Heart left ventricle (tissue), 16 donors: Measurements from ENCODE around the gene ITGB5. TPM values are rescaled to one million over a fixed set of nuclear protein-coding genes. Genes with fewer than 3 reads are reported as not detected.
A peak's percentile ranks its signal among the peaks of the same experiment; 100 is the strongest.

Experiments used
- ATAC-seq, 4 donors: fragments of 200-7000 bp; cut with Tn5 transposase; one replicate each; pipeline ENCODE4 v1.9.1; 2020 to 2022; ENCODE audit warnings: moderate library complexity in 4 of 4, mild to moderate bottlenecking in 3 of 4, moderate number of reproducible peaks in 1 of 4
- DNase-seq, 5 donors: peaks; one replicate each; pipeline ENCODE4 v3.0.0-alpha.2; 2020
- H3K27ac ChIP-seq, 12 donors: fragments of 200-600 bp; sonication (generic) in 4 of 12; one replicate each; pipeline versions ENCODE4 v1.5.0 to v1.8.0; 2016 to 2022; ENCODE audit warnings: mild to moderate bottlenecking in 2 of 12
- H3K27me3 ChIP-seq, 9 donors: fragments of 200-600 bp; sonication (generic) in 2 of 9; one replicate each; pipeline versions ENCODE4 v1.5.1 to v1.8.0; 2016 to 2022; ENCODE audit warnings: mild to moderate bottlenecking in 3 of 9
- H3K36me3 ChIP-seq, 9 donors: fragments of 200-600 bp; sonication (generic) in 2 of 9; one replicate each; pipeline versions ENCODE4 v1.5.0 to v1.8.0; 2018 to 2022; ENCODE audit warnings: mild to moderate bottlenecking in 2 of 9
- H3K4me1 ChIP-seq, 12 donors: fragments of 200-600 bp; sonication (generic) in 4 of 12; one replicate each; pipeline versions ENCODE4 v1.5.0 to v1.8.0; 2016 to 2022; ENCODE audit warnings: mild to moderate bottlenecking in 3 of 12
- H3K4me3 ChIP-seq, 12 donors: fragments of 200-600 bp; sonication (generic) in 4 of 12; one replicate each; pipeline versions ENCODE4 v1.5.0 to v1.8.0; 2017 to 2022; ENCODE audit warnings: mild to moderate bottlenecking in 9 of 12, moderate library complexity in 4 of 12
- H3K9me3 ChIP-seq, 12 donors: fragments of 200-600 bp; sonication (generic) in 4 of 12; one replicate each; pipeline versions ENCODE4 v1.5.0 to v1.8.0; 2016 to 2022; ENCODE audit warnings: mild to moderate bottlenecking in 1 of 12
- CTCF ChIP-seq, 12 donors: fragments of 200-600 bp; sonication (generic) in 4 of 12; IDR thresholded peaks; one replicate each; pipeline versions ENCODE4 v1.5.0 to v1.8.0; 2018 to 2022; ENCODE audit warnings: antibody characterized with exemption in 12 of 12, mild to moderate bottlenecking in 5 of 12
- POLR2A ChIP-seq, 2 donors: fragments of 450-650 bp; IDR thresholded peaks; one replicate each; pipeline ENCODE4 v1.6.1; 2017; ENCODE audit warnings: antibody characterized with exemption in 2 of 2, mild to moderate bottlenecking in 2 of 2, moderate library complexity in 2 of 2
- WGBS, 4 donors: extraction: QIAGEN DNeasy Blood & Tissue Kit in 2 of 4; methylation state at CpG; one replicate each; pipeline versions ENCODE4 v1.1.5 to v1.1.7; 2013 to 2018; 5-methylcytosine and 5-hydroxymethylcytosine counted together
- intact Hi-C, 10 donors: fragments of 100-400 bp; cut with DNase I; formaldehyde crosslinking; loops; one replicate each; pipeline versions ENCODE4 v1.11.1 to v1.14.2; 2022
- polyA plus RNA-seq, 2 donors: library from polyadenylated mRNA; stranded (reverse); fragments of 200-250 nt; gene quantifications; one replicate each; pipeline ENCODE4 v1.2.3, GENCODE V29; 2013
- total RNA-seq, 9 donors: library from RNA; depleted of rRNA in 2 of 9; stranded (reverse); fragments of >200 nt in 2 of 9; fragmentation: NEBNext Ultra II Directional in 3 of 9; extraction: Animal tissue kit (Norgen Biotek cat#: 25700) in 3 of 9; gene quantifications; one replicate each; pipeline versions ENCODE4 v1.1.0 to v1.2.4, GENCODE V29; 2016 to 2023
- donor health status: ischemic (EF 13 %, LVEDD 7.1; RV severe dilation, severe dysfunction).
- donor health status: healthy with polysubstance abuse.
- donor health status: DM: no; HTN: yes; CAD: no.
- donor health status: DM: no; HTN: no; CAD: no.
- donor health status: ischemic (EF 25% LVEDD 6.9; RV normal size, moderate dysfunction).
- donor health status: ischemic (EF 25% LVEDD 5.7; RV mildly dilated, moderate dysfunction).
- donor health status: healthy.
- donor health status: DM: yes; HTN: yes; CAD: no.
- donor health status: ischemic (EF 35%, LVEDD 5.7; RV mildly dilated, moderate dysfunction).
- donor health status: nonischemic (EF 11% LVEDD 7.7; RV severe dilation, severe dysfunction).
- donor health status: DM: yes; HTN: yes; CAD: no.
- donor health status: PGD.
- donor health status: ischemic (EF 29% LVEDD 5.4; RV normal size, mild dysfunction).
- donor health status: nonischemic (EF 23%, LVEDD 6.1; RV moderate dilation, normal function).

Gene ITGB5
- total and polyA plus RNA-seq, 11 donors, result 23.1 to 223 (median 118) TPM

DNA sequence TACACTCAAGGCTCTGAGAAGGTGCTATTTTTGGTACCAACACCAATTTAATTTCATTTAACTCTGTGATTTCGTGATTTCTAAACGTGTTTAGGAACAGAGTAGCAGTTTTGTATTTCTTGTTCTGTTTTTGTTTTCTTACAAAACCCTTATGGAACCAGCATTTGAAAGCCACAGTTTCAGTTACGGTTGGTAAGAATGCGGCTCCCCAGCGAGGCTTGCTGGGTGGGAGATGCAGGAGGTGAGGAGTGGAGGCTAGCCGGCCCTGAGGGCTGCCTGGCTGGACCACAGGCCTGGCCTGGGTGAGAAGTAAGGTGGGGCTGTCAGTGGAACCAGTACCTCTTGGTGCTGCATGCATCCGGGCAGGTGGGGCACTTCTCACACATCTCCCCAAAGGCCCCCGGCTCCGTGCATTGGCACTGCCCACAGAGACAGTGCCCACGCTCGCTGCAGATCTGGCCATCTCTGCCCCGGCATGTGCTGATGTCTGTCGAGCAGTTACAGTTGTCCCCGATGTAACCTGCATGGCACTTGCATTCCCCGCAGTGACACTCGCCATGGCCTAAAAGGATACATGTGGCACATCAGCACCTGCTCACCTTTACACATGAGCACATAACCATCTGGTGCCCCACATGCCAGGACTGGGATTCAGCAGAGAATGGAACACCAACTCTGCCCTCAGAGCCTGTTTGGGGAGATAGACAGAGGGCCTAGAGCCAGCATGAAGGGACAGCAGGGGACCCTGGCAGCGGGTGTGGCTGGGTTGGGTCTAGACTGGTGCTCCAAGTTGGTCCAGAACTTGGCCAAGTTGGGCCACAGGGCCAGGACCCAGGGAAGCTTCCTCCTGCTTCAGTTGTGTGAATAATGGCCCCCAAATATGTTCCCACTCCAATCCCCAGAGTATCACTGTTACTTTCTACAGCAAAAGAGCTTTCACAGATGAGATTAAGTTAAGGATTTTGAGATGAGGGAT is 113.5 kb downstream of the ITGB5 start:
- peak overlapping the region; percentile 1 to 76 (median 62) for H3K27ac ChIP-seq
- intact Hi-C loops, result loop anchor here in 3 of 10 donors (5.0 to 10.0 kb wide), 3 partner anchors 39 to 114 kb away; partner anchors contain the start of gene ITGB5 (in 1 of the 3)
- H3K27me3 ChIP-seq, result no peaks in the 10 kb centered on the region
- 91 to 95% (median 94%) methylated on average over 15 to 17 of the region's 17 CpGs for WGBS, 4 donors
- H3K4me3 ChIP-seq, result no peak overlapping the region
- ATAC-seq (no peak), DNase-seq (peak in 2 of 5 donors; percentile 24 to 31)
- H3K36me3 ChIP-seq, result peaks cover 0 to 24% (median 12%) of the 10 kb centered on the region in 9 donors
- TF ChIP-seq POLR2A (IDR thresholded peaks at IDR 0.05), result no peak
- TF ChIP-seq CTCF (IDR thresholded peaks at IDR 0.05), result no peak
- no peaks in the 10 kb centered on the region for H3K9me3 ChIP-seq
- peaks cover 14 to 98% (median 65%) of the 10 kb centered on the region in 12 donors for H3K4me1 ChIP-seq

- Histone ChIP-seq H3K36me3 (peaks cover 0 to 38% (median 24%) of the 10 kb centered on the region in 9 donors), H3K27ac (peak overlapping the region; percentile 22 to 76 (median 70)), H3K4me3 (no peak overlapping the region), H3K9me3 (no peaks in the 10 kb centered on the region), H3K27me3 (no peaks in the 10 kb centered on the region), H3K4me1 (peaks cover 14 to 85% (median 59%) of the 10 kb centered on the region in 12 donors)
- intact Hi-C loops, result loop anchor here in 3 of 10 donors (5.0 to 10.0 kb wide), 3 partner anchors 40 to 115 kb away; partner anchors contain the start of gene ITGB5 (in 1 of the 3)
- no peak for TF ChIP-seq POLR2A (IDR thresholded peaks at IDR 0.05)
- no peak for TF ChIP-seq CTCF (IDR thresholded peaks at IDR 0.05)
- DNase-seq (peak in 4 of 5 donors; percentile 62 to 73 (median 66)), ATAC-seq (peak; percentile 35 to 60 (median 49))
- 4 to 10% (median 7%) methylated on average over 17 of the region's 17 CpGs for WGBS, 4 donors
These were observed 114.9 kb downstream of the ITGB5 start for GRCh38 chr3:124772081-124772831.

DNA sequence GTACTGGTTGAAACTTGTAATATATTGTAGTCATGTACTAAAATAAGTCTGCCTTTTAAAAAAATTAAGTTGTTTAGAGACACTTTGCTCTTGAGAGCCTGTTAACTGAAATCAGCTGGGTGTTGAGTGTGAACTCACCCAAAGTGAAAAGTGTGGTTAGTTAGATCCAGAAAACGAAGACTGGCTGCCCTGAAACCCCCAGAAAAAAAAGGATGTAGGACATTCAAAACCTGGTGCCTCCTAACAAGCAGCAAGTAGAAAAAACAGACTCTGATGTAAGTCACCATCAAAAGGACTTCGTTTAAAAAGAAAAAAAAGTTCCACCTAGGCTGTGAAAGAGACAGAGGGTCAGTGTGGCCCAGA is 116.1 kb downstream of the ITGB5 start:
- Histone ChIP-seq H3K4me1 (peaks cover 14 to 73% (median 57%) of the 10 kb centered on the region in 12 donors), H3K4me3 (no peak overlapping the region), H3K9me3 (no peaks in the 10 kb centered on the region), H3K36me3 (peaks cover 0 to 50% (median 36%) of the 10 kb centered on the region in 9 donors), H3K27ac (peak overlapping the region in 10 of 12 donors; percentile 47 to 76 (median 71)), H3K27me3 (no peaks in the 10 kb centered on the region)
- DNase-seq, result no peak
- ATAC-seq, result no peak
- intact Hi-C loops, result loop anchor here in 4 of 10 donors (2.0 to 10.0 kb wide), 4 partner anchors 41 to 116 kb away; partner anchors contain the start of gene ITGB5 (in 2 of the 4)
- WGBS, 4 donors, result 50 to 66% (median 62%) methylated on average over 2 of the region's 2 CpGs
- TF ChIP-seq CTCF (IDR thresholded peaks at IDR 0.05), result no peak
- TF ChIP-seq POLR2A (IDR thresholded peaks at IDR 0.05), result no peak
